K562 (cell line): Measurements from ENCODE around the gene GPRC5B. TPM values are rescaled to one million over a fixed set of nuclear protein-coding genes. Genes with fewer than 3 reads are reported as not detected.

Experiments
- ATAC-seq: fragments of 200-7000 bp; cut with Tn5 transposase; 3 replicates; pipeline ENCODE4 v1.9.1; 2020; ENCODE audit warnings: moderate library complexity
- BruUV-seq: library from RNA; stranded (reverse); fragments of 400-500 nt; replicated peaks from 2 replicates; lab custom pipeline; 2021; lab: Mats Ljungman, UMichigan
- CTCF ChIA-PET: fragments of 300-600 bp; formaldehyde crosslinking; extraction: SDS; loops from one replicate; lab custom pipeline; 2021; ENCODE audit warnings: low intra/inter-chr PET ratio; lab: Yijun Ruan, JAX
- POLR2A ChIA-PET: fragments of 300-600, 350-650 bp; sonication (Branson Sonifier 250); formaldehyde crosslinking; extraction: SDS; loops from one replicate; lab custom pipeline; 2021; ENCODE audit warnings: antibody characterized with exemption, inconsistent platforms; lab: Yijun Ruan, JAX
- DNase-seq, 4 experiments: peaks; one replicate each; pipeline versions ENCODE4 v3.0.0 to v3.0.0-alpha.2; 2011 to 2018; ENCODE audit warnings: low spot score in 3 of 4, mixed read lengths in 3 of 4; ENCODE audit errors: extremely low read depth in 1 of 4
- FAIRE-seq: peaks from 2 replicates; lab custom pipeline; 2011; peaks lifted over from hg19 to GRCh38; lab: Jason Lieb, UNC
- H2AFZ ChIP-seq: 2 replicates; pipeline ENCODE4 v1.6.0; 2011; ENCODE audit warnings: low read depth, low read length, control low read depth, inconsistent platforms
- H3K27ac ChIP-seq: fragments of 200-600 bp; 3 replicates; pipeline ENCODE4 v1.8.0; 2011; ENCODE audit warnings: low read depth, mild to moderate bottlenecking, control low read depth, inconsistent platforms, low read length, moderate library complexity, mixed read lengths; ENCODE audit errors: extremely low read depth
- H3K27me3 ChIP-seq, 2 experiments: fragments of 300-600 bp in 1 of 2; 2 replicates in 1 of 2; 3 replicates in 1 of 2; pipeline versions ENCODE4 v1.6.0 to v1.8.0; 2011; ENCODE audit warnings: inconsistent platforms in 2 of 2, low read length in 2 of 2, mild to moderate bottlenecking in 1 of 2, mixed read lengths in 1 of 2, moderate library complexity in 1 of 2; ENCODE audit not compliant: control insufficient read depth in 2 of 2, insufficient read depth in 2 of 2
- H3K36me3 ChIP-seq: fragments of 300-600 bp; 3 replicates; pipeline ENCODE4 v1.8.0; 2011; ENCODE audit warnings: mild to moderate bottlenecking, low read length, inconsistent platforms; ENCODE audit not compliant: control insufficient read depth, insufficient read depth
- H3K4me1 ChIP-seq, 2 experiments: fragments of 200-600 bp in 1 of 2; replicated peaks in 1 of 2; 2 replicates in 1 of 2; 3 replicates in 1 of 2; pipeline versions ENCODE4 v1.5.1 to v1.8.0; 2011; ENCODE audit warnings: inconsistent platforms in 2 of 2, low read length in 2 of 2, mild to moderate bottlenecking in 1 of 2, mixed read lengths in 1 of 2, moderate library complexity in 1 of 2; ENCODE audit not compliant: control insufficient read depth in 2 of 2, insufficient read depth in 2 of 2
- H3K4me2 ChIP-seq: 2 replicates; pipeline ENCODE4 v1.6.1; 2011; ENCODE audit warnings: low read length, control low read depth, inconsistent platforms, mixed read lengths; ENCODE audit not compliant: insufficient read depth
- H3K4me3 ChIP-seq: fragments of 200-600 bp; sonication (generic), shearing (Covaris generic); 2 replicates; pipeline ENCODE4 v1.5.1; 2016; ENCODE audit warnings: control low read depth, inconsistent platforms
- H3K79me2 ChIP-seq: fragments of 200-600 bp; 3 replicates; pipeline ENCODE4 v1.8.0; 2011; ENCODE audit warnings: low read length, inconsistent platforms; ENCODE audit not compliant: control insufficient read depth, insufficient read depth
- H3K9ac ChIP-seq, 2 experiments: 2 replicates each; pipeline versions ENCODE4 v1.6.0 to v1.6.1; 2011; ENCODE audit warnings: low read depth in 2 of 2, low read length in 2 of 2, control low read depth in 1 of 2, inconsistent platforms in 1 of 2, mild to moderate bottlenecking in 1 of 2, mixed read lengths in 1 of 2; ENCODE audit not compliant: insufficient read depth in 1 of 2
- H3K9me1 ChIP-seq: one replicate; pipeline ENCODE4 v1.6.0; 2011; ENCODE audit warnings: inconsistent platforms, mild to moderate bottlenecking, low read length, moderate library complexity; ENCODE audit not compliant: control insufficient read depth, insufficient read depth
- H3K9me3 ChIP-seq: replicated peaks from 2 replicates; pipeline ENCODE4 v1.5.1; 2011; ENCODE audit warnings: low read depth, low read length, inconsistent platforms; ENCODE audit not compliant: control insufficient read depth, insufficient read depth
- H4K20me1 ChIP-seq: replicated peaks from 2 replicates; pipeline ENCODE4 v1.6.1; 2011; ENCODE audit warnings: low read length, inconsistent platforms, mixed read lengths; ENCODE audit not compliant: control insufficient read depth, insufficient read depth
- GATA2 ChIP-seq: sonication (generic); formaldehyde crosslinking; IDR thresholded peaks from 2 replicates; pipeline ENCODE4 v1.4.0; 2020; ENCODE audit warnings: mild to moderate bottlenecking, missing genetic modification reagents
- NCOA6 ChIP-seq: fragments of 450-650 bp; IDR thresholded peaks from 2 replicates; pipeline ENCODE4 v1.6.1; 2017; ENCODE audit warnings: mild to moderate bottlenecking
- VEZF1 ChIP-seq: fragments of 200-800 bp; sonication (Bioruptor generic); IDR thresholded peaks from 2 replicates; pipeline ENCODE4 v1.6.1; 2017; ENCODE audit warnings: missing genetic modification characterization, missing compliant biosample characterization
- in situ Hi-C: fragments of 300-500 bp; cut with MboI; formaldehyde crosslinking; loops from 4 replicates; pipeline ENCODE4 v1.15.0; 2018; ENCODE audit warnings: inconsistent platforms, mixed read lengths
- intact Hi-C: fragments of 100-400 bp; cut with micrococcal nuclease; formaldehyde crosslinking; loops from 2 replicates; pipeline ENCODE4 v1.14.2; 2022
- polyA plus RNA-seq, 8 experiments: library from polyadenylated mRNA; depleted of rRNA in 4 of 8; stranded (reverse) in 5 of 8; unstranded in 3 of 8; fragments of >200 nt; fragmentation: Nextera tagmentation in 2 of 8; fragmentation: Illumina TruSeq in 1 of 8; extraction: Ambion mirVana in 2 of 8; extraction: Trizol in 1 of 8; gene quantifications; 2 replicates each; pipeline versions ENCODE4 v1.2.1 to v1.2.3, GENCODE V29; 2011 to 2014; ENCODE audit warnings: inconsistent platforms in 1 of 8, missing spikeins in 1 of 8
- total RNA-seq, 7 experiments: library from RNA; depleted of rRNA in 6 of 7; stranded (reverse); fragments of >200 nt in 6 of 7; fragmentation: Illumina TruSeq in 2 of 7; extraction: Trizol in 2 of 7; gene quantifications; 2 replicates each; pipeline versions ENCODE4 v1.2.1 to v1.2.3, GENCODE V29; 2011 to 2021; ENCODE audit warnings: low replicate concordance in 1 of 7

GPRC5B gene
- total and polyA plus RNA-seq, 9 of the 15 experiments (the other 6 are each of a cell fraction or from before 2014, with no cell fraction given) = 0.65 to 5.5 (median 1.3) TPM

GRCh38 chr16:19812986-19813385 is 71.7 kb downstream of the GPRC5B start:
- H3K79me2 ChIP-seq = no peaks in the 10 kb centered on the region
- intact Hi-C loops (no loop called here), in situ Hi-C loops (no loop called here)
- H3K4me3 ChIP-seq = no peak overlapping the region
- H2AFZ ChIP-seq = no peak overlapping the region
- H3K27ac ChIP-seq = no peak overlapping the region
- H3K9me3 ChIP-seq = no peaks in the 10 kb centered on the region
- no peak overlapping the region for H3K9ac ChIP-seq
- no peak for TF ChIP-seq VEZF1 (CRISPR knock-in tag)
- no peak for TF ChIP-seq GATA2
- no peak for TF ChIP-seq NCOA6
- no peaks in the 10 kb centered on the region; a peak in 2 of 5 replicates for H3K27me3 ChIP-seq
- DNase-seq (no peak), ATAC-seq (no peak), FAIRE-seq (no peak)
- no peaks in the 10 kb centered on the region for H3K9me1 ChIP-seq
- H4K20me1 ChIP-seq = no peaks in the 10 kb centered on the region
- POLR2A ChIA-PET = no interaction called here
- peaks cover 0 to 5% of the 10 kb centered on the region in 2 experiments; a peak in 3 of 5 replicates for H3K4me1 ChIP-seq
- no peaks in the 10 kb centered on the region for H3K36me3 ChIP-seq
- BruUV-seq = no TSS peak
- CTCF ChIA-PET = no interaction called here
- H3K4me2 ChIP-seq = no peak overlapping the region
